Ovary (tissue), 3 donors: ENCODE data around the gene PCBP2.

Experiments
- EP300 ChIP-seq: sonication (generic); formaldehyde crosslinking; IDR thresholded peaks from one replicate; pipeline ENCODE4 v1.6.1; 2017; ENCODE audit warnings: antibody characterized with exemption
- POLR2A ChIP-seq: fragments of 450-650 bp; IDR thresholded peaks from one replicate; pipeline ENCODE4 v1.6.1; 2017; ENCODE audit warnings: antibody characterized with exemption, mild to moderate bottlenecking, moderate library complexity
- TF ChIP-seq, protein P1 (sequence below), 3 donors: fragments of 450-650 bp in 2 of 3; fragments of 200-600 bp in 1 of 3; IDR thresholded peaks; one replicate each; pipeline versions ENCODE4 v1.5.1 to v1.8.0; 2016 to 2022; ENCODE audit warnings: antibody characterized with exemption in 3 of 3, mild to moderate bottlenecking in 1 of 3
- donor health status: DM: no; HTN: no; CAD: no.

- TF ChIP-seq, protein P1, sequence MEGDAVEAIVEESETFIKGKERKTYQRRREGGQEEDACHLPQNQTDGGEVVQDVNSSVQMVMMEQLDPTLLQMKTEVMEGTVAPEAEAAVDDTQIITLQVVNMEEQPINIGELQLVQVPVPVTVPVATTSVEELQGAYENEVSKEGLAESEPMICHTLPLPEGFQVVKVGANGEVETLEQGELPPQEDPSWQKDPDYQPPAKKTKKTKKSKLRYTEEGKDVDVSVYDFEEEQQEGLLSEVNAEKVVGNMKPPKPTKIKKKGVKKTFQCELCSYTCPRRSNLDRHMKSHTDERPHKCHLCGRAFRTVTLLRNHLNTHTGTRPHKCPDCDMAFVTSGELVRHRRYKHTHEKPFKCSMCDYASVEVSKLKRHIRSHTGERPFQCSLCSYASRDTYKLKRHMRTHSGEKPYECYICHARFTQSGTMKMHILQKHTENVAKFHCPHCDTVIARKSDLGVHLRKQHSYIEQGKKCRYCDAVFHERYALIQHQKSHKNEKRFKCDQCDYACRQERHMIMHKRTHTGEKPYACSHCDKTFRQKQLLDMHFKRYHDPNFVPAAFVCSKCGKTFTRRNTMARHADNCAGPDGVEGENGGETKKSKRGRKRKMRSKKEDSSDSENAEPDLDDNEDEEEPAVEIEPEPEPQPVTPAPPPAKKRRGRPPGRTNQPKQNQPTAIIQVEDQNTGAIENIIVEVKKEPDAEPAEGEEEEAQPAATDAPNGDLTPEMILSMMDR (IDR thresholded peaks at IDR 0.05) = no peak
- TF ChIP-seq EP300 (no peak), POLR2A (no peak)
Measured at GRCh38 chr12:53492188-53492587, 40.3 kb downstream of the PCBP2 start.
